Measurements from ENCODE around the gene TBC1D9.

DNA sequence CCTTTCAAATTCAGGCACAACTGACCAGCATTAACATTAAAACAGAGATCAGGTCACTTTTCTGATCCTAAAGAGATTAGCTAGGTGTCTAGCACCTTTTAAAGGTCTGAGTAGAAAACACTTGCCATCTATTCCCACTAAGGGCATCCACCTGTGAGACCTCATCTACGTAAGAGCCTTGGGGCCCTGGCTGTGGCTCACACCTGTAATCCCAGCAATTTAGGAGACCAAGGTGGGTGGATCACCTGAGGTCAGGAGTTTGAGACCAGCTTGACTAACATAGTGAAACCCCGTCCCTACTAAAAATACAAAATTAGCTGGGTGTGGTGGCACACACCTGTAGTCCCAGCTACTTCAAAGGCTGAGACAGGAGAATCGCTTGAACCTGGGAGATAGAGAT lies 11.8 kb downstream of the TBC1D9 start:
- TF ChIP-seq, protein P1, sequence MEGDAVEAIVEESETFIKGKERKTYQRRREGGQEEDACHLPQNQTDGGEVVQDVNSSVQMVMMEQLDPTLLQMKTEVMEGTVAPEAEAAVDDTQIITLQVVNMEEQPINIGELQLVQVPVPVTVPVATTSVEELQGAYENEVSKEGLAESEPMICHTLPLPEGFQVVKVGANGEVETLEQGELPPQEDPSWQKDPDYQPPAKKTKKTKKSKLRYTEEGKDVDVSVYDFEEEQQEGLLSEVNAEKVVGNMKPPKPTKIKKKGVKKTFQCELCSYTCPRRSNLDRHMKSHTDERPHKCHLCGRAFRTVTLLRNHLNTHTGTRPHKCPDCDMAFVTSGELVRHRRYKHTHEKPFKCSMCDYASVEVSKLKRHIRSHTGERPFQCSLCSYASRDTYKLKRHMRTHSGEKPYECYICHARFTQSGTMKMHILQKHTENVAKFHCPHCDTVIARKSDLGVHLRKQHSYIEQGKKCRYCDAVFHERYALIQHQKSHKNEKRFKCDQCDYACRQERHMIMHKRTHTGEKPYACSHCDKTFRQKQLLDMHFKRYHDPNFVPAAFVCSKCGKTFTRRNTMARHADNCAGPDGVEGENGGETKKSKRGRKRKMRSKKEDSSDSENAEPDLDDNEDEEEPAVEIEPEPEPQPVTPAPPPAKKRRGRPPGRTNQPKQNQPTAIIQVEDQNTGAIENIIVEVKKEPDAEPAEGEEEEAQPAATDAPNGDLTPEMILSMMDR (conservative IDR thresholded peaks at IDR 0.05; ENCODE audit: low read length) = no peak
- TF ChIP-seq EZH2phosphoT487 (IDR thresholded peaks at IDR 0.05; ENCODE audit: borderline replicate concordance, low read depth, low read length) = no peak
